ENCODE results near the gene MARCHF2.

GRCh38 chr19:8488365-8488764 is 75.3 kb downstream of the MARCHF2 start:
- TF ChIP-seq, protein P1, sequence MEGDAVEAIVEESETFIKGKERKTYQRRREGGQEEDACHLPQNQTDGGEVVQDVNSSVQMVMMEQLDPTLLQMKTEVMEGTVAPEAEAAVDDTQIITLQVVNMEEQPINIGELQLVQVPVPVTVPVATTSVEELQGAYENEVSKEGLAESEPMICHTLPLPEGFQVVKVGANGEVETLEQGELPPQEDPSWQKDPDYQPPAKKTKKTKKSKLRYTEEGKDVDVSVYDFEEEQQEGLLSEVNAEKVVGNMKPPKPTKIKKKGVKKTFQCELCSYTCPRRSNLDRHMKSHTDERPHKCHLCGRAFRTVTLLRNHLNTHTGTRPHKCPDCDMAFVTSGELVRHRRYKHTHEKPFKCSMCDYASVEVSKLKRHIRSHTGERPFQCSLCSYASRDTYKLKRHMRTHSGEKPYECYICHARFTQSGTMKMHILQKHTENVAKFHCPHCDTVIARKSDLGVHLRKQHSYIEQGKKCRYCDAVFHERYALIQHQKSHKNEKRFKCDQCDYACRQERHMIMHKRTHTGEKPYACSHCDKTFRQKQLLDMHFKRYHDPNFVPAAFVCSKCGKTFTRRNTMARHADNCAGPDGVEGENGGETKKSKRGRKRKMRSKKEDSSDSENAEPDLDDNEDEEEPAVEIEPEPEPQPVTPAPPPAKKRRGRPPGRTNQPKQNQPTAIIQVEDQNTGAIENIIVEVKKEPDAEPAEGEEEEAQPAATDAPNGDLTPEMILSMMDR (IDR thresholded peaks at IDR 0.05; ENCODE audit: low read depth, low read length): no peak
- no peak for TF ChIP-seq POLR2A (IDR thresholded peaks at IDR 0.05; ENCODE audit: extremely low read depth, insufficient read length)
- no peak for TF ChIP-seq MAX (IDR thresholded peaks at IDR 0.05; ENCODE audit: low read depth, low read length)
- no peak for TF ChIP-seq MYC (IDR thresholded peaks at IDR 0.05; ENCODE audit: low read depth, low read length)

All from NB4 (cell line).